LNCaP clone FGC (cell line): ENCODE measurements around the gene ABCB10.
A peak's percentile ranks its signal among the peaks of the same experiment; 100 is the strongest.

Experiments used
- DNase-seq: peaks from one replicate; pipeline ENCODE4 v3.0.0-alpha.2; 2011; ENCODE audit warnings: low read depth
- H3K4me3 ChIP-seq: 2 replicates; pipeline ENCODE4 v1.5.1; 2011; ENCODE audit warnings: mild to moderate bottlenecking, low read depth, low read length, control low read depth
- CTCF ChIP-seq: IDR thresholded peaks from 2 replicates; pipeline ENCODE4 v1.5.1; 2012; ENCODE audit warnings: mild to moderate bottlenecking; ENCODE audit not compliant: control insufficient read depth, insufficient read depth; ENCODE audit errors: extremely low read depth

ABCB10 gene

GRCh38 chr1:229558460-229559335 is at the start of gene ABCB10:
Gene ABCB10, minus strand, starts transcription at chr1:229558707. Its CDS starts 55 bp downstream, at chr1:229558652.
- peak; percentile 81 for TF ChIP-seq CTCF
- peak within 1 kb of the TSS; percentile 64 for H3K4me3 ChIP-seq
- peak; percentile 94 for DNase-seq

- no peak for TF ChIP-seq CTCF
- DNase-seq = no peak
- H3K4me3 ChIP-seq = no peak overlapping the region
Measured at GRCh38 chr1:229607370-229607769, 48.9 kb upstream of the ABCB10 start.

GRCh38 chr1:229603371-229604005 is 45.0 kb upstream of the ABCB10 start:
- H3K4me3 ChIP-seq = no peak overlapping the region
- TF ChIP-seq CTCF = no peak
- DNase-seq = no peak

- H3K4me3 ChIP-seq = no peak overlapping the region
- TF ChIP-seq CTCF = no peak
- DNase-seq = no peak
Measured at GRCh38 chr1:229600229-229600628, 41.7 kb upstream of the ABCB10 start.

- H3K4me3 ChIP-seq = no peak overlapping the region
- TF ChIP-seq CTCF = no peak
- DNase-seq = no peak
Measured at GRCh38 chr1:229599218-229599954, 40.9 kb upstream of the ABCB10 start.

- no peak for TF ChIP-seq CTCF
- H3K4me3 ChIP-seq = no peak overlapping the region
- DNase-seq = no peak
Measured at GRCh38 chr1:229597877-229598276, 39.4 kb upstream of the ABCB10 start.
